Liver (tissue), 3 donors: Measurements from ENCODE around the gene NDUFAF8.

Experiments used
- NR2F2 ChIP-seq: IDR thresholded peaks from 2 replicates; pipeline ENCODE4 v1.6.1; 2016; ENCODE audit warnings: antibody characterized with exemption
- TF ChIP-seq, protein P1 (sequence below): fragments of 150-350 bp; IDR thresholded peaks from 2 replicates; pipeline ENCODE4 v1.5.1; 2017; ENCODE audit warnings: improper control_type of control experiment, low read depth, low read length; ENCODE audit not compliant: missing input control
- TF ChIP-seq, protein P2 (sequence below): IDR thresholded peaks from 2 replicates; pipeline ENCODE4 v1.6.1; 2016; ENCODE audit warnings: antibody characterized with exemption, mild to moderate bottlenecking
- donor health status: healthy.
- donor health status: healthy.

DNA sequence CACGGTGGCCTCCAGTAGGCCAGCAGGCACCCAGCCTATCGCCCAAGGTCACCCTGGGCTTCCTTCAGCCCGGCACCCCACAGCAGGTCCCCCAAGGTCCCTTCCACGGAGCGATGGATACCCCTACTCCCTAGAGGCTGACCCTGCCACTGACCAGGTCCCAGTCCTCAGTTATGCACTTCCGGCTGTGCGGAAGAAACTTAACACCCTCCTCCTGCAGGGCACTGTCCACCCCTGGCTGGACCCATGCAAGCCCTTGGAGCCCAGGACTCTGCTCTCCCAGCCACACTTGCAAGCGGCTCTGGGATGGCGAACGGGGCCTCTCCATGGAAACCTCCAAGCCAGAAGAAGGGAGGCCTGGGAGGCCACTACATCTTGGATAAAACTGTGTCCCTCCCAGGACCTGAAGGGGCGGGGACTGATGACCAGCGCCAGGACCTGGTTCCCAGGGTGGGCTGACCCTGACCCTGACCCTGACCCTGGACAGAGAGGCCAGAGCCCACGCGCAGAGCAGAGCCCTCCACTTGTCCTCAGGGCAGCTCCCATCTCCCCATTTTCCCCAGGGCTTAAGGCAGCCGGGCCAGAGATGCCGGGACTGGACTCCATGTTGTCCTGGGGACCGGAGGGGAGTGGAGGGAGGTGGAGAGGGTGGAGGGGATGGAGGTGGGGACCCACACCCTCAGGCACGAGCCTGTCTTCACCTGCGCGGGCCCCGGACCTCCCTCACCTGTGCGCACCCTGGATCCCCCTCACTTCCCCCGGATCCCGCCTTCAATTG lies 17.1 kb upstream of the NDUFAF8 start:
- TF ChIP-seq, protein P1, sequence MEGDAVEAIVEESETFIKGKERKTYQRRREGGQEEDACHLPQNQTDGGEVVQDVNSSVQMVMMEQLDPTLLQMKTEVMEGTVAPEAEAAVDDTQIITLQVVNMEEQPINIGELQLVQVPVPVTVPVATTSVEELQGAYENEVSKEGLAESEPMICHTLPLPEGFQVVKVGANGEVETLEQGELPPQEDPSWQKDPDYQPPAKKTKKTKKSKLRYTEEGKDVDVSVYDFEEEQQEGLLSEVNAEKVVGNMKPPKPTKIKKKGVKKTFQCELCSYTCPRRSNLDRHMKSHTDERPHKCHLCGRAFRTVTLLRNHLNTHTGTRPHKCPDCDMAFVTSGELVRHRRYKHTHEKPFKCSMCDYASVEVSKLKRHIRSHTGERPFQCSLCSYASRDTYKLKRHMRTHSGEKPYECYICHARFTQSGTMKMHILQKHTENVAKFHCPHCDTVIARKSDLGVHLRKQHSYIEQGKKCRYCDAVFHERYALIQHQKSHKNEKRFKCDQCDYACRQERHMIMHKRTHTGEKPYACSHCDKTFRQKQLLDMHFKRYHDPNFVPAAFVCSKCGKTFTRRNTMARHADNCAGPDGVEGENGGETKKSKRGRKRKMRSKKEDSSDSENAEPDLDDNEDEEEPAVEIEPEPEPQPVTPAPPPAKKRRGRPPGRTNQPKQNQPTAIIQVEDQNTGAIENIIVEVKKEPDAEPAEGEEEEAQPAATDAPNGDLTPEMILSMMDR = no peak
- TF ChIP-seq, protein P2, sequence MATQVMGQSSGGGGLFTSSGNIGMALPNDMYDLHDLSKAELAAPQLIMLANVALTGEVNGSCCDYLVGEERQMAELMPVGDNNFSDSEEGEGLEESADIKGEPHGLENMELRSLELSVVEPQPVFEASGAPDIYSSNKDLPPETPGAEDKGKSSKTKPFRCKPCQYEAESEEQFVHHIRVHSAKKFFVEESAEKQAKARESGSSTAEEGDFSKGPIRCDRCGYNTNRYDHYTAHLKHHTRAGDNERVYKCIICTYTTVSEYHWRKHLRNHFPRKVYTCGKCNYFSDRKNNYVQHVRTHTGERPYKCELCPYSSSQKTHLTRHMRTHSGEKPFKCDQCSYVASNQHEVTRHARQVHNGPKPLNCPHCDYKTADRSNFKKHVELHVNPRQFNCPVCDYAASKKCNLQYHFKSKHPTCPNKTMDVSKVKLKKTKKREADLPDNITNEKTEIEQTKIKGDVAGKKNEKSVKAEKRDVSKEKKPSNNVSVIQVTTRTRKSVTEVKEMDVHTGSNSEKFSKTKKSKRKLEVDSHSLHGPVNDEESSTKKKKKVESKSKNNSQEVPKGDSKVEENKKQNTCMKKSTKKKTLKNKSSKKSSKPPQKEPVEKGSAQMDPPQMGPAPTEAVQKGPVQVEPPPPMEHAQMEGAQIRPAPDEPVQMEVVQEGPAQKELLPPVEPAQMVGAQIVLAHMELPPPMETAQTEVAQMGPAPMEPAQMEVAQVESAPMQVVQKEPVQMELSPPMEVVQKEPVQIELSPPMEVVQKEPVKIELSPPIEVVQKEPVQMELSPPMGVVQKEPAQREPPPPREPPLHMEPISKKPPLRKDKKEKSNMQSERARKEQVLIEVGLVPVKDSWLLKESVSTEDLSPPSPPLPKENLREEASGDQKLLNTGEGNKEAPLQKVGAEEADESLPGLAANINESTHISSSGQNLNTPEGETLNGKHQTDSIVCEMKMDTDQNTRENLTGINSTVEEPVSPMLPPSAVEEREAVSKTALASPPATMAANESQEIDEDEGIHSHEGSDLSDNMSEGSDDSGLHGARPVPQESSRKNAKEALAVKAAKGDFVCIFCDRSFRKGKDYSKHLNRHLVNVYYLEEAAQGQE = no peak
- TF ChIP-seq NR2F2 = no peak
